GM12865 (cell line): ENCODE measurements around the gene DGKI.

Experiments
- DNase-seq: peaks from one replicate; pipeline ENCODE4 v3.0.0; 2010; ENCODE audit warnings: low read depth
- H3K4me3 ChIP-seq: 2 replicates; pipeline ENCODE4 v1.5.1; 2011; ENCODE audit warnings: mild to moderate bottlenecking, low read depth, low read length, control low read depth
- TF ChIP-seq, protein P1 (sequence below): IDR thresholded peaks from 2 replicates; pipeline ENCODE4 v1.5.1; 2011; ENCODE audit warnings: low read length, control low read depth, low read depth, inconsistent platforms; ENCODE audit not compliant: insufficient read depth; ENCODE audit errors: missing control alignments

The DGKI gene

DNA sequence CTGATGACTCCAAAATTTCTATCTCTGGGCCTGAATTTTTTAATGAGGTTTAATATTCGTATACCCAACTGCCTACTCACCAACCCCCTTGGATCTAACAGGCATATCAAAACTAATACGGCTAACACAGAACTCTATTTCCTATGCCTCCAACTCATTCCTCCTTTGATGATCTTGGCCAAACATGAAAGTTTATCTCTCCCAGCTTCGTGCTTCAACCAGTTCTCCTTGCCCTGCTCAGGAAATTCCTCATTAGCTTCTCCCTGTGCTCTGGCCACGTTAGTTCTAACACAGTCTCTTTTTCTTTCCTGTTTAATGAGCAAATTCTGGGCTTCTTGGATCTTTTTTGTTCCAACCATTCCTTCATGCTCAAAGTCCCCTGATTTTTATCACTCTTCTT lies 364.3 kb downstream of the DGKI start:
- no peak overlapping the region for H3K4me3 ChIP-seq
- TF ChIP-seq, protein P1, sequence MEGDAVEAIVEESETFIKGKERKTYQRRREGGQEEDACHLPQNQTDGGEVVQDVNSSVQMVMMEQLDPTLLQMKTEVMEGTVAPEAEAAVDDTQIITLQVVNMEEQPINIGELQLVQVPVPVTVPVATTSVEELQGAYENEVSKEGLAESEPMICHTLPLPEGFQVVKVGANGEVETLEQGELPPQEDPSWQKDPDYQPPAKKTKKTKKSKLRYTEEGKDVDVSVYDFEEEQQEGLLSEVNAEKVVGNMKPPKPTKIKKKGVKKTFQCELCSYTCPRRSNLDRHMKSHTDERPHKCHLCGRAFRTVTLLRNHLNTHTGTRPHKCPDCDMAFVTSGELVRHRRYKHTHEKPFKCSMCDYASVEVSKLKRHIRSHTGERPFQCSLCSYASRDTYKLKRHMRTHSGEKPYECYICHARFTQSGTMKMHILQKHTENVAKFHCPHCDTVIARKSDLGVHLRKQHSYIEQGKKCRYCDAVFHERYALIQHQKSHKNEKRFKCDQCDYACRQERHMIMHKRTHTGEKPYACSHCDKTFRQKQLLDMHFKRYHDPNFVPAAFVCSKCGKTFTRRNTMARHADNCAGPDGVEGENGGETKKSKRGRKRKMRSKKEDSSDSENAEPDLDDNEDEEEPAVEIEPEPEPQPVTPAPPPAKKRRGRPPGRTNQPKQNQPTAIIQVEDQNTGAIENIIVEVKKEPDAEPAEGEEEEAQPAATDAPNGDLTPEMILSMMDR, result no peak
- DNase-seq, result no peak

DNA sequence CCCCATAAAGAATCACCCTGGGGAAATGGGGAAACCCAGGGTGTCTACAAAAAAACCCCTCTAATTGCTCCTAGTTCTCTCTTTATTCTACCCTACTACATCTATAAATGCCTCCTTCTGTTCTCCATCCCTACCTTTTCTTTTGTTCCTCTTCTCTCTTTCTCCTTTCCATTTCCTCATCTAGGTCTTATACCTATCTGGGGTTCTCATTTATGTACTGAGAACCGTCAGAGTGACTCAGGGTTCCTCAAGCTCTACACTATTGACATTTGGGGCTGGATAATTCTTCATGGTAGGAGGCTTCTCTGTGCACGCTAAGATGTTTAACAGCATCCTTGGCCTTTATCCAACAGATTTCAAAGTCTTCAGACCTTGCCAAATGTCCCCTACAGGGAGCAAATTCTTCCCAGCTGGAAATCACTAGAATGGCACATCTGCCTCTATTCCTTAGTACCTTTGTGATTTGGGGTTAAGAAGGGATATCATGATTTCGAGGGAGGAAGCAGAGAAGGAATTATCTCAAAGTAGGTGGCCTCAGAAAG lies 365.9 kb downstream of the DGKI start:
- H3K4me3 ChIP-seq, result no peak overlapping the region
- TF ChIP-seq, protein P1, result no peak
- no peak for DNase-seq

DNA sequence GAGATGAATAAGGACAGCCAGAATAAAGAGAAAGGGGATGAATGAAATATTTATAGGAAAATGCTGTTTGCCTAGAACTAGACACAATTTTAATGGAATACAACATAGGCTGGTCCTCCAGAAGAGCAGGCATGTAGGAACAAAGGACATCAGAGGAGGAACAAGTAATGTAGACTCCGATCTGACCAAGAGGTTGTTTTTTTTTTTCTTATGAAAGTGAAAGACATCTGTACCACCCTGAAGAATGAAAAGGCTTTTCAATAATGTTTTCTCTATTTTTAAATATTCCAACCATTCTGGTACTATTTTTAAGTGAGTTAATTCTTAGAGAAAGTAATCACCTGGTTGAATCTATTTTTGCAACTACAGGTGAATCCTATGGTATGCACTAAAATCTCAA lies 366.4 kb downstream of the DGKI start:
- no peak overlapping the region for H3K4me3 ChIP-seq
- TF ChIP-seq, protein P1, result no peak

DNA sequence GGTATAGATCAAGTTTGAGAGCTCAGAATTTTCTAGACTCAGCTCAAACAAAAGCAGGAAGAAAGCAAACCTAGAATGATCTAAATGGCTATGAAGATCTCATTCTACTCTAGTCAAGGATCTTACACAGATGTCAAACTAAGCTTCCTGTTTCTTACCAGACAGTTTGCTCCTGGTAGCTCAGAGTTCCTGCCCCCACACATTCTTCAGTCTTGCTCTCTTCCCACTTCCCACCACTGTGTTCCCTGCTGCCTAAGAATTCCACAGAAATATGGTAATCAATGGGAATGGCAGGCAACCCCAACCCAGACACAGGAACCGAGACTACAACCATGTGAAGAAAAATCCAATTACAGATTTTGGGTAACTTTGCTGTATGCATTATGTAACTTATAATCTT lies 369.8 kb downstream of the DGKI start:
- no peak overlapping the region for H3K4me3 ChIP-seq
- DNase-seq, result no peak
- TF ChIP-seq, protein P1, result no peak

More for the DNA sequence above, 366.4 kb downstream of the DGKI start:
- DNase-seq, result no peak

DNA sequence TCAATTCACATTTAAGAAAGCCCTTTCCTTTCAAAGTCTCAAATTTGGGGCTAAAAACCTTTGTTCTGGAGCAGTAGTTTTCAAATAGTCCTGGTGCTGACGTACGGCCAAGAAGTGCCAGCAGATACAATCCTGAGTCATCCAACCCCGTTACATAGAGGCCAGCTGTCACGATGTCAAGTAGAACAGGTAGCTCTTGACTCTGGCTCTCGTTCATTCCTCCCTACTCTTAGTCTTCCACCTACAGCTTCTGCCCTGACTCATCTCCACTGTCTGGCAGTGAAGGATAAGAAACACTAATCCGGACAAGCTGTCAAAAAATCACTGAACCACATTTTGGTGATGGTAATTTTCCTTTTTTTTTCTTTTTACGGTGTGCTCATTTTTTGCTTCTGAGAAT lies 370.8 kb downstream of the DGKI start:
- no peak overlapping the region for H3K4me3 ChIP-seq
- TF ChIP-seq, protein P1, result no peak
- DNase-seq, result no peak

DNA sequence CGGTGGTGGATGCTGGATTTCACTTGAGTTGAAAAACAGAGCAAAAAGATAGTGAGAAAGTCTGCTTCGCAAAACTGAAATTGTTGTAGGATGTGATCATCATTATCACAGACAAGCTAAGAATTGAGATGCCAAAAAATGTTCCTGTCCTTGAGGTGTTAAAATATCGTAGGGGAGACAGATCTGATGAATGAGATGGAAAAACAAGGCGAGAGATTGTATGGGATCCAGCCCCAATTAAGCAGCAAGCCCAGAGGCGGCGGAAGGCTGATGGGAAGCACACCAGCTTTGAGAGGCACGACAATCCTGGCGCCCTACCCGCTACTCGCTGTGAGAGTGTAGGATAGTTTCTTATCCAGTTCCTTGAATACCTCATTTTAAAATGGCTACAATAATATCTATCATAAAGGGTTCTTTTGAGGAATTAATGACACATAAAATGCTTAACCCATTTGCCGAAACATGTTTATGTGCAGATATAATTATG lies 372.2 kb downstream of the DGKI start:
- TF ChIP-seq, protein P1, result no peak
- DNase-seq, result no peak
- no peak overlapping the region for H3K4me3 ChIP-seq

DNA sequence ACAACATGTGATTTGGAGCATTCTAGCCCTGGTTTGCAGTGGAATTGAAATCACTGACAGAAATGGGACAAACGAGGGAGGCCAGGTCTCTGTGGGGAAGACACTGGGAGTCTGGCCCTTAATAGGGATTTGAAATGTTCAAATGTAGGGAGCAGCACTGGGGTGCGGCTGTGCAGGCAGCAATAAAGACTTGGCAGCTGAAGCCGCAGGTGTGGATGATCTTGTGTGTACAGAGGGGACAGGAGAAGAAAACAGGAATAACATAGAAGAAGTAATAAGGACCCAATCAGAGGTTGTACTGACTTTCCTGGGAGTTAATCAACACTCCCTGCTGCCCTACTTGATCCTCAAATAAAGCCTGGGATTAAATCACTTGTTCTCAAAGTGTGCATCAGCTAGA lies 375.6 kb downstream of the DGKI start:
- TF ChIP-seq, protein P1, result no peak
- no peak overlapping the region for H3K4me3 ChIP-seq
- DNase-seq, result no peak
